ENCODE results near the gene SAP30BP. TPM values are rescaled to one million over a fixed set of nuclear protein-coding genes. Genes with fewer than 3 reads are reported as not detected.

SAP30BP gene
- total and polyA plus RNA-seq, 4 donors = 20.9 to 33.4 (median 30.2) TPM

DNA sequence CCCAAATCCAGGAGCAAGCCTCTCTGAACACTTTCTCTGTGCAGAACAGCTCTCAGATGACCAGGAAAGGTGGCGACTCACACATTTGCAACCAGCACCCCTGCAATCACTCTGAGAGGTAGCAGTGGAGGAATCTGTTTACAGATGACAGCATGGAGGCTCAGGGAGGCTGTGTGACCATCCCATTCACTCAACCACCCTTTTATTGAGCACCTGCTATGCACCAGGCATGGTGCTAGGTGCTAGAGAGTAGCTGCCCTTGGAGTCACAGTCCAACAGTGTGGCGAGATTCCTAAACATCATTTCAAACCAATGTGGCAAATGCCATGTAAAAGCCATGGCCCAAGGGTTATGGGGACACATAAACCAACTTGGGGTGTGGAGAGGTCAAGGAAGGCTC lies 52.6 kb downstream of the SAP30BP start:
- DNase-seq (ENCODE audit: low spot score) = no peak
- no peak overlapping the region for H3K9ac ChIP-seq (ENCODE audit: low read depth in 1 of 2, low read length in 2 of 2)
- H3K9me3 ChIP-seq (ENCODE audit: control insufficient read depth in 4 of 4, low read length in 3 of 4) = no peaks in the 10 kb centered on the region
- TF ChIP-seq NR2F2 (IDR thresholded peaks at IDR 0.05) (no peak), EGR1 (IDR thresholded peaks at IDR 0.05; ENCODE audit: low read depth in 2 of 2) (no peak), FOXA2 (IDR thresholded peaks at IDR 0.05) (no peak), RXRA (IDR thresholded peaks at IDR 0.05) (no peak), SP1 (IDR thresholded peaks at IDR 0.05) (no peak), YY1 (IDR thresholded peaks at IDR 0.05) (no peak), TAF1 (conservative IDR thresholded peaks at IDR 0.05) (no peak), RAD21 (IDR thresholded peaks at IDR 0.05) (no peak), HNF4G (IDR thresholded peaks at IDR 0.05) (no peak), GABPA (IDR thresholded peaks at IDR 0.05 in 1 of 2, conservative IDR thresholded peaks at IDR 0.05 in 1 of 2) (no peak), JUND (IDR thresholded peaks at IDR 0.05) (no peak), HNF4A (conservative IDR thresholded peaks at IDR 0.05) (no peak), FOXA1 (IDR thresholded peaks at IDR 0.05) (no peak)
- TF ChIP-seq, protein P1, sequence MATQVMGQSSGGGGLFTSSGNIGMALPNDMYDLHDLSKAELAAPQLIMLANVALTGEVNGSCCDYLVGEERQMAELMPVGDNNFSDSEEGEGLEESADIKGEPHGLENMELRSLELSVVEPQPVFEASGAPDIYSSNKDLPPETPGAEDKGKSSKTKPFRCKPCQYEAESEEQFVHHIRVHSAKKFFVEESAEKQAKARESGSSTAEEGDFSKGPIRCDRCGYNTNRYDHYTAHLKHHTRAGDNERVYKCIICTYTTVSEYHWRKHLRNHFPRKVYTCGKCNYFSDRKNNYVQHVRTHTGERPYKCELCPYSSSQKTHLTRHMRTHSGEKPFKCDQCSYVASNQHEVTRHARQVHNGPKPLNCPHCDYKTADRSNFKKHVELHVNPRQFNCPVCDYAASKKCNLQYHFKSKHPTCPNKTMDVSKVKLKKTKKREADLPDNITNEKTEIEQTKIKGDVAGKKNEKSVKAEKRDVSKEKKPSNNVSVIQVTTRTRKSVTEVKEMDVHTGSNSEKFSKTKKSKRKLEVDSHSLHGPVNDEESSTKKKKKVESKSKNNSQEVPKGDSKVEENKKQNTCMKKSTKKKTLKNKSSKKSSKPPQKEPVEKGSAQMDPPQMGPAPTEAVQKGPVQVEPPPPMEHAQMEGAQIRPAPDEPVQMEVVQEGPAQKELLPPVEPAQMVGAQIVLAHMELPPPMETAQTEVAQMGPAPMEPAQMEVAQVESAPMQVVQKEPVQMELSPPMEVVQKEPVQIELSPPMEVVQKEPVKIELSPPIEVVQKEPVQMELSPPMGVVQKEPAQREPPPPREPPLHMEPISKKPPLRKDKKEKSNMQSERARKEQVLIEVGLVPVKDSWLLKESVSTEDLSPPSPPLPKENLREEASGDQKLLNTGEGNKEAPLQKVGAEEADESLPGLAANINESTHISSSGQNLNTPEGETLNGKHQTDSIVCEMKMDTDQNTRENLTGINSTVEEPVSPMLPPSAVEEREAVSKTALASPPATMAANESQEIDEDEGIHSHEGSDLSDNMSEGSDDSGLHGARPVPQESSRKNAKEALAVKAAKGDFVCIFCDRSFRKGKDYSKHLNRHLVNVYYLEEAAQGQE (IDR thresholded peaks at IDR 0.05) = no peak
- TF ChIP-seq, protein P2, sequence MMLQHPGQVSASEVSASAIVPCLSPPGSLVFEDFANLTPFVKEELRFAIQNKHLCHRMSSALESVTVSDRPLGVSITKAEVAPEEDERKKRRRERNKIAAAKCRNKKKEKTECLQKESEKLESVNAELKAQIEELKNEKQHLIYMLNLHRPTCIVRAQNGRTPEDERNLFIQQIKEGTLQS (IDR thresholded peaks at IDR 0.05) = no peak
- TF ChIP-seq, protein P3, sequence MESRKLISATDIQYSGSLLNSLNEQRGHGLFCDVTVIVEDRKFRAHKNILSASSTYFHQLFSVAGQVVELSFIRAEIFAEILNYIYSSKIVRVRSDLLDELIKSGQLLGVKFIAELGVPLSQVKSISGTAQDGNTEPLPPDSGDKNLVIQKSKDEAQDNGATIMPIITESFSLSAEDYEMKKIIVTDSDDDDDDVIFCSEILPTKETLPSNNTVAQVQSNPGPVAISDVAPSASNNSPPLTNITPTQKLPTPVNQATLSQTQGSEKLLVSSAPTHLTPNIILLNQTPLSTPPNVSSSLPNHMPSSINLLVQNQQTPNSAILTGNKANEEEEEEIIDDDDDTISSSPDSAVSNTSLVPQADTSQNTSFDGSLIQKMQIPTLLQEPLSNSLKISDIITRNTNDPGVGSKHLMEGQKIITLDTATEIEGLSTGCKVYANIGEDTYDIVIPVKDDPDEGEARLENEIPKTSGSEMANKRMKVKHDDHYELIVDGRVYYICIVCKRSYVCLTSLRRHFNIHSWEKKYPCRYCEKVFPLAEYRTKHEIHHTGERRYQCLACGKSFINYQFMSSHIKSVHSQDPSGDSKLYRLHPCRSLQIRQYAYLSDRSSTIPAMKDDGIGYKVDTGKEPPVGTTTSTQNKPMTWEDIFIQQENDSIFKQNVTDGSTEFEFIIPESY (IDR thresholded peaks at IDR 0.05) = no peak
- TF ChIP-seq, protein P4, sequence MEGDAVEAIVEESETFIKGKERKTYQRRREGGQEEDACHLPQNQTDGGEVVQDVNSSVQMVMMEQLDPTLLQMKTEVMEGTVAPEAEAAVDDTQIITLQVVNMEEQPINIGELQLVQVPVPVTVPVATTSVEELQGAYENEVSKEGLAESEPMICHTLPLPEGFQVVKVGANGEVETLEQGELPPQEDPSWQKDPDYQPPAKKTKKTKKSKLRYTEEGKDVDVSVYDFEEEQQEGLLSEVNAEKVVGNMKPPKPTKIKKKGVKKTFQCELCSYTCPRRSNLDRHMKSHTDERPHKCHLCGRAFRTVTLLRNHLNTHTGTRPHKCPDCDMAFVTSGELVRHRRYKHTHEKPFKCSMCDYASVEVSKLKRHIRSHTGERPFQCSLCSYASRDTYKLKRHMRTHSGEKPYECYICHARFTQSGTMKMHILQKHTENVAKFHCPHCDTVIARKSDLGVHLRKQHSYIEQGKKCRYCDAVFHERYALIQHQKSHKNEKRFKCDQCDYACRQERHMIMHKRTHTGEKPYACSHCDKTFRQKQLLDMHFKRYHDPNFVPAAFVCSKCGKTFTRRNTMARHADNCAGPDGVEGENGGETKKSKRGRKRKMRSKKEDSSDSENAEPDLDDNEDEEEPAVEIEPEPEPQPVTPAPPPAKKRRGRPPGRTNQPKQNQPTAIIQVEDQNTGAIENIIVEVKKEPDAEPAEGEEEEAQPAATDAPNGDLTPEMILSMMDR (IDR thresholded peaks at IDR 0.05; ENCODE audit: low read depth, low read length, missing input control) = no peak
- TF ChIP-seq, protein P5, sequence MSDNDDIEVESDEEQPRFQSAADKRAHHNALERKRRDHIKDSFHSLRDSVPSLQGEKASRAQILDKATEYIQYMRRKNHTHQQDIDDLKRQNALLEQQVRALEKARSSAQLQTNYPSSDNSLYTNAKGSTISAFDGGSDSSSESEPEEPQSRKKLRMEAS (IDR thresholded peaks at IDR 0.05) = no peak
- H3K27me3 ChIP-seq (ENCODE audit: control insufficient read depth in 4 of 4, insufficient read depth in 4 of 4, low read length in 3 of 4) = peaks cover 0 to 5% (median 0%) of the 10 kb centered on the region in 4 donors
- no peaks in the 10 kb centered on the region for H3K36me3 ChIP-seq (ENCODE audit: control insufficient read depth in 4 of 4, insufficient read depth in 3 of 4, low read depth in 1 of 4, low read length in 3 of 4)
- 90% methylated on average over 2 of the region's 2 CpGs for WGBS
- H3K4me3 ChIP-seq (ENCODE audit: low read depth in 1 of 3, low read length in 3 of 3) = no peak overlapping the region
- H3K27ac ChIP-seq (ENCODE audit: low read depth in 1 of 2, low read length in 2 of 2) = no peak overlapping the region
- peaks cover 0 to 6% (median 5%) of the 10 kb centered on the region in 4 donors for H3K4me1 ChIP-seq (ENCODE audit: control insufficient read depth in 4 of 4, insufficient read depth in 4 of 4, low read length in 3 of 4)
